Measurements from ENCODE around the gene AP4E1.
"Not testable (repeated sequence)": the region's sequence is repeated elsewhere in the genome, so short reads cannot be mapped to it uniquely, and the experiment has no call there.

Gene AP4E1

DNA sequence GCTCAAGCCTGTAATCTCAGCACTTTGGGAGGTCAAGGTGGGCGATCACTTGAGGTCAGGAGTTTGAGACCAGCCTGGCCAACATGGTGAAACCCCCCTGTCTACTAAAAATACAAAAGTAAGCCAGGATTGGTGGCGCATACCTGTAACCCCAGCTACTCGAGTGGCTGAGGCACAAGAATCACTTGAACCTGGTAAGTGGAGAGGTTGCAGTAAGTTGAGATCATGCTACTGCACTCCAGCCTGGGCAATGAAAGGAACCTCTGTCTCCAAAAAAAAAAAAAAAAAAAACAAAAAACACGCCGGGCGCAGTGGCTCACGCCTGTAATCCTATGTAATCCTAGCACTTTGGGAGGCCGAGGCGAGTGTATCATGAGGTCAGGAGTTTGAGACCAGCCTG is 18.9 kb upstream of the AP4E1 start:
- DNase-seq (ENCODE audit: low spot score) = no peak

DNA sequence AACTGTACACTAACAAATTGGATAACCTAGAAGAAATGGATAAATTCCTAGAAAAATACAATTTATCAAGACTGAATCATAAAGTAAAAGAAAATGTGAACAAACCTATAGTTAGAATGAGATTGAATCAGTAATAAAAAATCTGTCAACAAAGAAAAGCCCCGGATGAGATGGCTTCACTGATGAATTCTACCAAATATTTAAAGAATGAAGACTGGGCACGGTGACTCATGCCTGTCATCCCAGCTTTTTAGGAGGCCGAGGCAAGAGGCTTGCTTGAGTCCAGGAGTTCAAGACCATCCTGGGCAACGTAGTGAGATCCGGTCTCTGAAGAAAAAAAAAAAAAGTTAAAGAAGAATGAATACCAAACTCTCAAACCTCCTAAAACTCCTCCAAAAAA is 17.7 kb upstream of the AP4E1 start:
- no peak for DNase-seq (ENCODE audit: low spot score)

DNA sequence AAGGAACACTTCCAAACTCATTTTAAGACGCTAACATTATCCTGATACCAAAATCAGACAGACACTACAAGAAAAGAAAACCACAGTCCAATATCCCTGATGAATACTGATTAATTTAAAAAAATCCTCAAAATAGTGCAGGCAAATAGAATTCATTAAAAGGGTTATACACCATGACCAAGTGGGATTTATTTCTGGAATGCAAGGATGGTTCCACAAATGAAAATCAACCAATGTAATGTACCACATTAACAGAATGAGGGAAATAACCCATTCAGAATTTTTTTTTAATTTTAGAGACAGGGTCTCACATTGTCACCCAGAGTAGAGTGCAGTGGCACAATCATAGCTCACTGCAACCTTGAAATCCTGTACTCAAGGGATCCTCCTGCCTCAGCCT is 17.3 kb upstream of the AP4E1 start:
- no peak for DNase-seq (ENCODE audit: low spot score)

DNA sequence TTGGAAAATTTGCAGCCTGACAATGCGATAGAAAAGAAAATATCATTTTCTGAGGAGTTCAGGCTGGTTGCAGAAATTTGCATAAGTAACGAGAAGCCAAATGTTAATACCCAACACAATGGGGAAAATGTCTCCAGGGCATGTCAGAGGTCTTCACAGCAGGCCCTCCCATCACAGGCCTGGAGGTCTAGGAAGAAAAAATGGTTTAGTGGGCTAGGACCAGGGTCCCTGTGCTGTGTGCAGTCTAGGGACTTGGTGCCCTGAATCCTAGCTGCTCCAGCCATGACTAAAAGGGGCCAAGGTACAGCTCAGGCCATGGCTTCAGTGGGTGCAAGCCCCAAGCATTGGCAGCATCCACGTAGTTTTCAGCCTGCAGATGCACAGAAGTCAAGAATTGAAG is 14.5 kb upstream of the AP4E1 start:
- DNase-seq (ENCODE audit: low spot score) = no peak

DNA sequence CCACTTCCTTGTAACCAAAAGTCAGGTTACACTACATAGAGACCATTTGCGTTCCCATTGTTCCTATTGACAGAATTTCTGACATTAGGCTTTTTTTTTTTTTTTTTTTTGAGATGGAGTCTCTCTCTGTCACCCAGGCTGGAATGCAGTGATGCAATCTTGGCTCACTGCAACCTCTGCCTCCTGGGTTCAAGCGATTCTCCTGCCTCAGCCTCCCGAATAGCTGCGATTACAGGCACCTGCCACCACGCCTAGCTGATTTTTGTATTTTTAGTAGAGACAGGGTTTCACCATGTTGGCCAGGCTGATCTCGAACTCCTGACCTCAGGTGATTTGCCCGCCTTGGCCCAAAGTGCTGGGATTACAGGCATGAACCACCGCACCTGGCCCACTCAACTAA is 7.1 kb upstream of the AP4E1 start:
- DNase-seq (ENCODE audit: low spot score) = not testable (repeated sequence)

DNA sequence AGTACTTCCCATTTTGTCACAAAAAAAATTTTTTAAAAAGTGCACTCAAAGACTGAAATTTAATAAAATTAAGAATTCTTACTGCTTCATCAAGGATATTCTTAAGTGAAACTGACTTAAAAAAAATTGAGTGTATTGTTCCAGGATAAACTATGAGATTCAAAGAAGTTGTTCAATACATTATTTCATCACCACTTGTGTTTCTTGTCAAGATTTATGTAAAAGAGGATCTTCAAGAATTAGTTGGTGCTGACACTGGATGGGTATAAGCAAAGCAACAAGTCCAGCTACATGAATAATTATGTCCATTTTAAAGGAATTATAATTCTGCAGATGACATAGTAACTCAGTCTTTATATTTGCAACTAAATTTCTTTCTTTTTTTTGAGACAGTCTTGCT is 4.3 kb upstream of the AP4E1 start:
- no peak for DNase-seq (ENCODE audit: low spot score)

DNA sequence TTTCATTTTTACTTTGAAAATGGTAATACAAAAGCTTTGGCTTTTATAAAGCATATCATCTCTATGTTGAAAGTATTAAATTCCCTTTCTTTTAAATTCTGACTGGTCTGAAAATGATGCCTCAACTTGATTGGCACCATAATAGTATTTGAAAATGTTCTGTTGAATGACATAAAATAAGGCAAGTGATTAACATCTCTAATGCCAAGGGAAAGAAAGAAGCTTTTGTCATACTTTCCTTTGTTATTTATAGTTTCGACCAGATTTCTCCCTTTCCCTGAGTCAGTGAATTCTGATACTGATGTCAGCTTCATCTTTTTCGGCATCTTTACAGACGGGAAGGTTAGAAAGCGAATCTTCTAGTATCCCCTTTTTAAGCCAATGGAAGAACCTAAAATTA is 3.4 kb upstream of the AP4E1 start:
- DNase-seq (ENCODE audit: low spot score) = no peak

DNA sequence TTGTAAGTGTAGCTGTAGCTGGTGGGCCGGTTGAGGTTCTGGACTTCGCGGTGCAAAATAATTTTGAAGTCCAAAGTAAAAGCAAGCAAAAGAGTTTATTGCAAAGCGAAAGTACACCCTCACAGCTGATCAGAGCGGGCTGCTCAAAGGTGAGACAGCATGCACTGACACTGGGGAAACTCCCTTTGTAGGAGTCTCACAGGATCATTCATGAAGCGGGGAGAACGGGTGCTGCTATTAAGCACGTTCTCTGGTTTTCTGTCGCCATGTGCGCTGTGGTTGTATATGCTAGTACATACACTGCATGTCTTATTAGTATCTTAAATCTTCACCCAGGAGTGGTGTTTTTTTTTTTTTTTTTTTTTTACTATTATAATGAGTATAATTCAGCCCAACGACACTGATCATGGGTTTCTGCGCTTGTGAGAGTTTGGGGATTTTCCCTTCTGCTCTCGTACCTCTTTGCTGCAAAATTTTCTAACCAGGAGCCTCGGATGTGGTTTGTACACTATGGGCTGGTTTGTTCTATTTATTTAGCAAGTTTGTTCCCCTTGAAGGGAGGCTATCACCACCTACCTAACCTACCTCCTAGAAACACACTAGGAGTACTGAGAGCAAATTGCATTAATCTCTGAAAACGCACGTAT is 1.4 kb upstream of the AP4E1 start:
- DNase-seq (ENCODE audit: low spot score) = no peak

DNA sequence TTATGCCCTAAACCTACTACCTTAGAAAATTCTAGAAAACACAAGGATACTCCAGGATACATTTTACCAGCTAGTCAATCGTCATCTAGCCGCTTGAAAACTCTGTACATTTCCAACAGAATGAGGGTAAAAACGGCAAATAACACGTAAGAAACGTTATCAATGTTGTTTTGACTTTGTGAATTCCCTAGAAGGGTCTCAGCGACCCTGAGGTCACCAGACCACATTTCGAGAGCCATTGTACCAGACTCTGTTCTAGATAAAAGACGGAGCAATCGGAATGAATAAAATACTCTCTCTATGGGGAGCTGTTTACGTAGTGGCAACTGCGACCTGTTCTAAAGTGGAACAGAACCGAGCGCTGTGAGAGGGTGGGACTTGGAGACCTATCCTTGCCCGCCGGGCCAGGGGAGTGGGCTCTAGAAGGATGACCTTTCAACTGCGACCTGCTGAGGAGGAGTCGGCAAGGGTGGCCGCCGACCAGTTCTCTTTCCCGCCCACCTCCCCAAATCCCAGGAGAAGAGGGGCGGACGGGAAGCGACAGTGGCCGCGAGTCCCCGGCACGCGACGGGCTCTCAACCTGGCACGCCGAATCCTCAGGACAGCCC is 778 bp upstream of the AP4E1 start:
- DNase-seq (ENCODE audit: low spot score) = peak; percentile 46

DNA sequence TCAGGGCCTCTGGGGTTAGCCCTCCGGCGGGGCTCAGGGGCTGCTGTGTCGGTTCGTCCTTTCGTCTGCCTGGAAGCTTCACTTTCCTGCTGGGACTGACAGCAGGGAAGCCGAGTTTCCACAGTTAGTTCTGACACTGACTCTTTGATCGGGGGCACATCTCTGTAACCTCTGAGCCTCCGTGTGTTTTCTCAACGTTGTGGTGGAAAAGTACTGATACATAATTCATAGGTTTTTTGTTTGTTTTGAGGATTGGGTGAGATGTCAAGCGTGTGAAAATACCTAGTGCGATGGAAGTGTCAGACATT is 481 bp downstream of the AP4E1 start:
- DNase-seq (ENCODE audit: low spot score) = no peak

DNA sequence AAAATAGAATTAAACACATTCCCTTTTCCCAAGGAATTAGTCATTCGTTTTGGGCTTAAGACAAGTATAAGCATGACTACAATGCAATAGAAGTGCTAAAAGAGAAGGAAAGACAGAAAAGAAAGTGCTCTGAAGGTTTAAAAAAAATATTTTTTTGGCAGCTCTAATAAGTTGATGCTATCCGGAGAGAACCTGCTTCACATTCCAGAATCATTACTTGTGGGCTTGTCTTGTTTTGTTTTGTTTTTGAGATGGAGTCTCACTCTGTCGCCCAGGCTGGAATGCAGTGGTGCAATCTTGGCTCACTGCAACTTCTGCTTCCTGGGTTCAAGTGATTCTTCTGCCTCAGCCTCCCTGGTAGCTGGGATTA is 1.9 kb downstream of the AP4E1 start:
- peak; percentile 82 for DNase-seq (ENCODE audit: low spot score)

DNA sequence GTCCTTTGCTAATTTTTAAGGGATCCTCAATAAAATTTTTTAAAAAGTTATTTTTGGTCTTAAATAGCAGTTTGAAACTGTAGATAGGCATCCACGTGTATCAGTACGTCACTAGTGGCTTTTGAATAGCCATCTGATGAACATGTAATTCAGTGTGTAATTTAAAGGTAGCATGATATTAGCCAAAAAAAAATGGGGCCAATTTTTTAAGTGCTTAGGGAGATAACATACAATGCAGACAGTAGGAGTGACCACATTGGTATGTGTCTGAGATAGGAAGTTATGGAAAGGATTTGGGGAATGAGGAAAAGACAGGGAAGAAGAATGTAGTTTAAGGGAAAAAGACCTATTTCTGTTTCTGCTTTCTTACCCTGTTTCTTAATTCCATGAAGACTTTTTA is 2.5 kb downstream of the AP4E1 start:
- DNase-seq (ENCODE audit: low spot score) = peak; percentile 67

DNA sequence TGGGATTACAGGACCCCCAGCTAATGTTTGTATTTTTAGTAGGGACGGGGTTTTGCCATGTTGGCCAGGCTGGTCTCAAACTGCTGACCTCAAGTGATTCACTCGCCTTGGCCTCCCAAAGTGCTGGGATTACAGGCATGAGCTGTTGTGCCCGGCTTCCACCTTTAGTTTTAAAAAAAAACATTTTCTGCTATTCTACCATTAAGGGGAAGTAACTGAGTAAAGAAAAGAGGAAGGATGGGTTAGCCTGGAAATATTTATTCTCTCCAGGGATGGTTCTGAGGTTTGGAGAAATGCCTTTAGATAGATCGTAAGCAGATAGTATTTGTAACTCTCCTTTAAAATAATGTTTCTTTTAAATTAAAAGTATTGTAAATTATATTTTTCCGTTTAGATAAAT is 3.1 kb downstream of the AP4E1 start:
- no peak for DNase-seq (ENCODE audit: low spot score)

DNA sequence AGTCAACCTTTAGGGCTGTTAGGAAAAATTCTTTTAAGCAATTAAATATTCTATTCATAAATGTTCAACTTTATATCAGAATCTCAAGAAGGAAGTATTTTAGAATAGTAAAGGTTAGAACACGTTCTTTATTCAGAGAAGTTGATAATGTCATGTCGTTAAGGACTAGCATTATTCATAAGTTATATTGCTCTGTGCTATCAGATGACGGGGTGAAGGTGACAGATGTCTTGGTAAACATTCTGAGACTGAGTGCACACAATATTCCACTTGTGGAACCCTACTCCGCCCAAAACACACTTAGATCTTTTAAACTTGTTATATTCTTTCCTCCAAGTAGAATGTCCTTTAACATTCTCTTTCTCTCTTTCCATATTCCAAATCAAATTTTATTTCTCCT is 7.9 kb downstream of the AP4E1 start:
- no peak for DNase-seq (ENCODE audit: low spot score)

DNA sequence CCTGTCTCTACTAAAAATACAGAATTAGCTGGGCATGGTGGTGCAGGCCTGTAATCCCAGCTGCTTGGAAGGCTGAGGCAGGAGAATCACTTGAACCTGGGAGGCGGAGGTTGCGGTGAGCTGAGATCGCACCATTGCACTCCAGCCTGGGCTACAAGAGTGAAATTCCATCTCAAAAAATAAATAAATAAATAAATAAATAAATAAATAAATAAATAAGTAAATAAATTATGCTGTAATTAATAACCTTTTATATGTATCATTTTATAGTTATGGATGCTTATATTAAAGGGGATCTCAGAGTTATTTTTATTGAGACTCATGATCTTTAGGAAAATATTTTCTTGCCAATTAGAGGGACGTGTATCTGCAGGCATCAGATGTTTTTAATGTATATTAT is 10.9 kb downstream of the AP4E1 start:
- not testable (repeated sequence) for DNase-seq (ENCODE audit: low spot score)

DNA sequence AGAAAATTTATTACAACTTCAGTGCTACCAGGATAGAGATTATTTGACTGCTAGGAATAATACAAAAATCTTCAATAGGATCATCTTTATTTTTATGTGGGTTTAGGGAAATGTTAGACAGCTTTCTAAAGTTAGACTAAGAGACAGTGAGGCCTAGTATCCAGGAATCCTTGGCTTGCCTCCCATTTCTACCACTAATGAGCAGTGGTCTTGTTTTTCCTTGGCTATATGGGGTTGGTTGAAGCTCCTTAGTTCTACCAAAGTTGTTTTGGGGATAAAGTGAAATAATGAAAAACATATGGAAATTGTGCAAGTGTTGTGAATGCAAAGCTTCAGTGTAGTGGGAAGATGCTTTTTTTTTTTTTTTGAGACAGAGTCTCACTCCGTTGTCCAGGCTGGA is 16.8 kb downstream of the AP4E1 start:
- DNase-seq (ENCODE audit: low spot score) = no peak

DNA sequence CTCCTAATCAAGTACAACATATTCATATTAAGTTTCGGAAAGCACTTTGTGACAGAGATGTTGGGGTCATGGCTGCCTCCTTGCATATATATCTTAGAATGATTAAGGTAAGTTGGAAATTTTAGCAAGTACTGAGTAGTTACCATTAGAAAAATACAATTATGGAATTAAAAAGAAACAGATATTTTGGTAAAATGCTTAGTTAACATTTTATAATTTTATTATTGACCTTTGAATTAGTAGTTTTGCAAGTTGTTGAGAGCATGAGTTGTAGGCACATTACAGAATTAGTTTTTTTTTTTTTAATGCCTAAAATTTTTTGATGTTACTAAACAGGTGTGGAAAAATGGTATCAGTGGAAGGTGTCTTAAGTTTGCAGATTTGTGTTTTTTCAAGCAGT is 20.6 kb downstream of the AP4E1 start:
- DNase-seq (ENCODE audit: low spot score) = no peak

DNA sequence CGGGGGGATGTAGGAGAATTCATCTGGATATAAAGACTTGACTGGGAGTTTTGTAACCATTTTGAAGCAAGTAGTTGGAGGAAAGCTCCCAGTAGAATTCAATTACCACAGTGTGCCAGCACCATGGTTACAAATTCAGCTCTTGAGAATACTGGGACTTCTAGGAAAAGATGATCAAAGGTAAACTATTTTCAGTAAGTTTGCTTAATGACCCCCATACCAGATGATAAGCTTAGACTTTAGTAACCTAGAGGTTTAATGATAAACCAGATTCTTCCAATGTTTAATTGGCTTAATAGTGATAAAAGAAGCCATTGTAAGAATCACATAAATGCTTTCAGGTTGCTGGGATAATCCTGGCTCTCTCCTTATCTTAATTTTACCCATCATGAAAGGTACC is 22.3 kb downstream of the AP4E1 start:
- DNase-seq (ENCODE audit: low spot score) = no peak

DNA sequence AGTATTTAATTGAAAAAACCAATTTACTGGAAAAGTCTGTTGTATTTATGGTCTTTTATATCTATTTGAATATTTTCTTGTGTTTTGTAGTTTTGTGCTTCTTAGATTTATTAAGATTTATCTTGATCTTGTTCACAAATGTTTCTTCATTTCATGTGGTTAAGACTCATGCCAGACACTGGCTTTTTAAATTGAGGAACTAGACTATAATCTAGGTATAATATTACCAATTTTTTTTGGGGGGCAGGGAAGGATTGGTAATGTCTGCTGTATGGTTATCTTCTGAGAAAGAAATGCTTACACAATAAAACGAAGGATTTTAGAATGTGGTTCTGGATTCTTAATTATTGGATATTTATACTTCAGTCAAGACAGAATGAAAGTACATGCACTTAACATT is 24.9 kb downstream of the AP4E1 start:
- DNase-seq (ENCODE audit: low spot score) = no peak

DNA sequence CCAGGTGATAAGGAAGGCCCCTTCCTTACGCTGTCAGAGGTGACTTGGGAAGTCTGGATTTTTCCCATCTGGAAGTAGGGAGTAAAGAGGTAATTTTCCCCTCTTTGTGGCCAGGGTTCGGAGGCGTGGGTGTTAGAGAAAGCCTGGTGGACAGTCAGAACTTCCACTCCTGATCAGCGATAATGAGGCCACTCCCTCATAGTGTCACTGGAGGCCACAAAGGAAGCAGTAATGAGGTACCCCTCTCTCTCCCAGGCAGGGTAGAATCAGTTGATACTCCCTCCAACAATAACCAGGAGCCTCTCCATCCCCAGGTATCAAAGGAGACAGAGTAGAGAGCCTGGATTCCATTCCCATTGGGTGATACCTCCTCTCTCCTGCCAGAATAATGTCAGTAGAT is 30.0 kb downstream of the AP4E1 start:
- no peak for DNase-seq (ENCODE audit: low spot score)

DNA sequence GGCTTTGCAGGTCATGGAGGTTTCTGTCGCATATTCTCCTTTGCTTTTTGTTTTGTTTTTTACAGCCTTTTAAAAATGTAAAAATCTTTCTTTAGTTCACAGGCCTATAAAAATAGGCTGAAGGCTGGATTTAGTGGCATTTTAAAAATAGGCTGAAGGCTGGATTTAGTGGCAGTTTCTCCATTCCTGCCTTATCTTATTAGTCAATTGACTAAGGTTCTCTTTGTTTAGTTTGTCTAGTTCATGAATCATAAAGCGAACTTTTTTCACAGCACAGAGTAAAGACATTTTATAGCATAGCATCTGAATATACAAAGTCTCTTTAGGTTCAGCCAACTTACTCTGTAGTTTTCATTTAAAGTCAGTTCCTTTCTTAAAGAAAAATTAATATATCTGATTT is 31.4 kb downstream of the AP4E1 start:
- DNase-seq (ENCODE audit: low spot score) = no peak

DNA sequence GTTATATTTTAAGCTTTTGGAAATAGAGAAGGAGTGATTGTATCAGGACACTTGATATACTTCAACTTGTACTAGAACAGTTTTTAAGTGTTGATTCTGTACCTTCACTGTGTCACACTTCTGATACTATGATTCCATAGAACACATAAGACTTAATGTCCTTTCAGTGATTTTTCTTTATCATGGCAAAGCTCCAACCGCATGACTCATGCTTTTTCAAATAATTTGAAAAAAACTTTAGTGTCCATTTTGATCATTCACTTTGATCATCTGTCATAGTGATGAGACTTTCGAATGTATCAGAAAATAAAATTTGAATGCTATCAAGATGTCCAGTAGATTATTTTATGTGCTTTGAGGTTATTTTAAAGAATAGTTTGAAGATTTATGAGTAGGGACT is 32.0 kb downstream of the AP4E1 start:
- no peak for DNase-seq (ENCODE audit: low spot score)

DNA sequence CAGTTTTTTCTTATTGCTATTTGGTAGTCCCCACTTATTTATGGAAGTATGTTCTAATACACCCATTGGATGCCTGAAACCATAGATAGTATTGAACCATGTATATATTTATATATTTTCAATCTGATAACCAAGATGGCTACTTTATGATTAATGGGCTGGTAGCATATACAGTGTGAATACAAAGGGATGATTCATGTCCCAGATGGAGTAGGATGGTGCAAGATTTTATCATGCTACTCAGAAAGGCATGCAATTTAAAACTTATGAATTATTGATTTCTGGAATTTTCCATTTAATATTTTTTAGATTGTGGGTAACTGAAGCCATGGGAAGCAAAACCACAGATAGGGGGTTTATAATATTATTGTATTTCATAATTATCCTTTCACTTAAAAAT is 35.2 kb downstream of the AP4E1 start:
- DNase-seq (ENCODE audit: low spot score) = no peak

DNA sequence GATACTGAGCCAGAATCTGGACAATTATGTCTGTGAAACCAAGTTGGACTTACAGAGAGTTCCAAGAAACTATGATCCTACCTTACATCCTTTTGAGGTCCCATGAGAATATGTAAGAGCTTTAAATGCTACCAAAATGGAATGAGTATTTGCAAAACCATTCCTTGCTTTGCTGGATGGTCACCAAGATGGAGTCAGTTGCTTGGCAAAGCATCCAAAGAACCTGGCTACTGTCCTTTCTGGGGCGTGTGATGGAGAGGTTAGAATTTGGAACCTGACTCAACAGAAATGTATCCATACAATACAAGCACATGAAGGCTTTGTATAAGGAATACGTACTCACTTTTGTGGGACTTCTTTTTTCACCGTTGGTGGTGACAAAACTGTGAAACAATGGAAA is 36.2 kb downstream of the AP4E1 start:
- no peak for DNase-seq (ENCODE audit: low spot score)

DNA sequence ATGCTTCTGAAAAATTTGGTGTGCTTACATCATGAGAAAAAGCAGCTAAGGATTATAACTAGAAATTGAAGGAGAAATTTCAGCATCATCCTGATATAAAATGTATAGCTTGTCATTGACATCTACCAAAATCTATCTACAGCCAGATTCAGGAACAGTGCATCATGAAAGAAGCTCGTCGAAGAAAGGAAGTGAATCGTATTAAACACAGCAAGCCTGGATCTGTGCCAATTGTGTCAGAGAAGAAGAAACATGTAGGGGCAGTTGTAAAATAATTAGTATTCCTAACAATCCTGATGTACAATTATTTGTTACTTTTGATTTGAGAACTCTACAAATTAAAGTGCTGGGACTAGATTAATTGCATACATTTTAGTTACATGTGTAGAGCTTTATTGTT is 37.2 kb downstream of the AP4E1 start:
- no peak for DNase-seq (ENCODE audit: low spot score)

All from GM03348 (cell line).